ENCODE measurements around the gene MOSMO. TPM values are rescaled to one million over a fixed set of nuclear protein-coding genes. Genes with fewer than 3 reads are reported as not detected.
"Not testable (repeated sequence)": the region's sequence is repeated elsewhere in the genome, so short reads cannot be mapped to it uniquely, and the experiment has no call there.

The MOSMO gene
- total and polyA plus RNA-seq, 2 experiments from 2014 or later = 2.7 to 11.7 TPM

- Histone ChIP-seq H3K27me3 (replicated peaks; ENCODE audit: insufficient read depth) (no peaks in the 10 kb centered on the region), H3K79me2 (ENCODE audit: insufficient read depth) (peaks cover 88% of the 10 kb centered on the region), H2AFZ (no peak overlapping the region), H3K4me2 (ENCODE audit: unreplicated experiment) (no peak overlapping the region), H3K27ac (no peak overlapping the region), H3F3A (ENCODE audit: insufficient read depth) (peaks cover 32% of the 10 kb centered on the region), H3K9me3 (ENCODE audit: low read depth) (no peaks in the 10 kb centered on the region), H3K9ac (no peak overlapping the region), H3K36me3 (ENCODE audit: low read depth) (no peaks in the 10 kb centered on the region), H3K4me3 (no peak overlapping the region), H3K4me1 (ENCODE audit: insufficient read depth) (peaks cover 25% of the 10 kb centered on the region), H4K20me1 (ENCODE audit: insufficient read depth) (peaks cover 17% of the 10 kb centered on the region), H3K9me2 (ENCODE audit: insufficient read depth) (no peaks in the 10 kb centered on the region)
- 97 to 98% methylated on average over 5 of the region's 5 CpGs for WGBS, 2 experiments (ENCODE audit: low coverage in 1 of 2, low lambda C conversion rate in 2 of 2, missing lambda C conversion rate in 2 of 2)
- in situ Hi-C loops (cut with MboI) = no loop called here
- DNase-seq = no peak
- TF ChIP-seq EZH2phosphoT487 (IDR thresholded peaks at IDR 0.05; ENCODE audit: insufficient read depth, low read depth) = no peak
- TF ChIP-seq EZH2 (IDR thresholded peaks at IDR 0.05; ENCODE audit: insufficient read depth, poor library complexity, severe bottlenecking) = no peak
Measured at GRCh38 chr16:22022151-22022550, 14.2 kb downstream of the MOSMO start.

DNA sequence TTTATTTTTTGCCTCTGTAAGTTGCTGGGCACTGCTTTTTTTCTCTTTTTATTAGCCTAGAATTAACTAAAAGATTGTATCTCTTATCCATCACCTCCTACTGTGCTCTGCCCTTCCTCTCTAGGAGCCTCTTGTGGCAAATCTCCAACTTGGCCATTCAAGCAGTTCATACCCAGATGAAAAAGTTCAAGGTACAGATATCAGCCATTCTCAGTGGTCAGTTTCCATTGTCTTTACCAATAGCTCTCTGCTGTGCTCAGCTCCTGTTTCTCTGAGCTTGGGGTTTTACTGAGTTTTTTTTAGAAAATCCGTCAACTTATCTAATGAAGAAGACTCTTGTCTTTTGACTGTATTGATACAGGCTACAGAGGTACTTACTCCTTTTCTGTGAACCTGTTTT, 15.6 kb downstream of the MOSMO start:
- Histone ChIP-seq H3K79me2 (ENCODE audit: insufficient read depth) (peaks cover 88% of the 10 kb centered on the region), H3F3A (ENCODE audit: insufficient read depth) (peaks cover 37% of the 10 kb centered on the region), H3K9me3 (ENCODE audit: low read depth) (no peaks in the 10 kb centered on the region), H3K4me3 (no peak overlapping the region), H3K4me2 (ENCODE audit: unreplicated experiment) (no peak overlapping the region), H3K27ac (no peak overlapping the region), H3K9me2 (ENCODE audit: insufficient read depth) (no peaks in the 10 kb centered on the region), H3K9ac (no peak overlapping the region), H3K4me1 (ENCODE audit: insufficient read depth) (peaks cover 30% of the 10 kb centered on the region), H3K27me3 (replicated peaks; ENCODE audit: insufficient read depth) (no peaks in the 10 kb centered on the region), H2AFZ (no peak overlapping the region), H4K20me1 (ENCODE audit: insufficient read depth) (peaks cover 11% of the 10 kb centered on the region; the same call in 1 of the 2 replicates), H3K36me3 (ENCODE audit: low read depth) (no peaks in the 10 kb centered on the region)
- no peak for DNase-seq
- in situ Hi-C loops (cut with MboI) = no loop called here
- no peak for TF ChIP-seq EZH2 (IDR thresholded peaks at IDR 0.05; ENCODE audit: insufficient read depth, poor library complexity, severe bottlenecking)
- no peak for TF ChIP-seq EZH2phosphoT487 (IDR thresholded peaks at IDR 0.05; ENCODE audit: insufficient read depth, low read depth)
- WGBS, 2 experiments (ENCODE audit: low coverage in 1 of 2, low lambda C conversion rate in 2 of 2, missing lambda C conversion rate in 2 of 2) = 52% methylated on average over 1 of the region's 1 CpG

- Histone ChIP-seq H3K4me1 (ENCODE audit: insufficient read depth) (peaks cover 39% of the 10 kb centered on the region), H3F3A (ENCODE audit: insufficient read depth) (peaks cover 35% of the 10 kb centered on the region), H3K79me2 (ENCODE audit: insufficient read depth) (peaks cover 88% of the 10 kb centered on the region)
- DNase-seq; H3K9me3 ChIP-seq (ENCODE audit: low read depth); H4K20me1 ChIP-seq (ENCODE audit: insufficient read depth); H3K4me2 ChIP-seq (ENCODE audit: unreplicated experiment); H3K27me3 ChIP-seq (replicated peaks; ENCODE audit: insufficient read depth); H3K27ac ChIP-seq; H3K36me3 ChIP-seq (ENCODE audit: low read depth); H3K9ac ChIP-seq; H2AFZ ChIP-seq; H3K4me3 ChIP-seq; H3K9me2 ChIP-seq (ENCODE audit: insufficient read depth); in situ Hi-C loops (cut with MboI): not testable (repeated sequence)
- WGBS, 2 experiments (ENCODE audit: low coverage in 1 of 2, low lambda C conversion rate in 2 of 2, missing lambda C conversion rate in 2 of 2) = 98 to 99% methylated on average over 4 of the region's 4 CpGs
Measured at GRCh38 chr16:22024785-22025184, 16.9 kb downstream of the MOSMO start.

DNA sequence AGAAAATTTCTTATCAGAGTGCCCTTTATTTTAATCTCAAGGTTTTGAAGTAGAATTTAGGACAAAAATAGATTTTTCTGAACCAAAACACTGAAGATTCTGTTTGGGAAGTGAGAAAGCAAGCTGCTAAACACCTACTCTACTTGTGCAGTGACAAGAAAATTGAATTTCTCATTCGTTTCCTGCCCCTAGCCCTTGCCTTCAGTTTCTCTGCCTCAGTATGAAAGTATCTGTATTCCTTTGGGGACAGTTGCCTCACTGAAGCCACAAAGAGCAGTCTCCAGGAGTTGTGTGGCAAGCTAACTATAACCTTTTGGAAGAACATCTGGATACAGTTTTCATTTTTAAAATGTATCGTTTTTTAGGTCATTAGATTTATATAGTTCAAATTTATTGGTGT, 19.7 kb downstream of the MOSMO start:
- Histone ChIP-seq H3K4me1 (ENCODE audit: insufficient read depth) (peaks cover 39% of the 10 kb centered on the region), H3K4me2 (ENCODE audit: unreplicated experiment) (peak overlapping the region; percentile 60), H3F3A (ENCODE audit: insufficient read depth) (peaks cover 35% of the 10 kb centered on the region), H3K9me3 (ENCODE audit: low read depth) (no peaks in the 10 kb centered on the region), H3K27me3 (replicated peaks; ENCODE audit: insufficient read depth) (no peaks in the 10 kb centered on the region), H2AFZ (no peak overlapping the region), H3K27ac (peak overlapping the region; percentile 30; the same call in 1 of the 2 replicates), H3K79me2 (ENCODE audit: insufficient read depth) (peaks cover 88% of the 10 kb centered on the region), H3K9ac (no peak overlapping the region), H3K9me2 (ENCODE audit: insufficient read depth) (no peaks in the 10 kb centered on the region), H3K36me3 (ENCODE audit: low read depth) (no peaks in the 10 kb centered on the region), H3K4me3 (peak overlapping the region; percentile 35), H4K20me1 (ENCODE audit: insufficient read depth) (no peaks in the 10 kb centered on the region)
- TF ChIP-seq EZH2 (IDR thresholded peaks at IDR 0.05; ENCODE audit: insufficient read depth, poor library complexity, severe bottlenecking) = no peak
- no peak for TF ChIP-seq EZH2phosphoT487 (IDR thresholded peaks at IDR 0.05; ENCODE audit: insufficient read depth, low read depth)
- in situ Hi-C loops (cut with MboI) = no loop called here
- 10 to 15% methylated on average over 2 of the region's 2 CpGs for WGBS, 2 experiments (ENCODE audit: low coverage in 1 of 2, low lambda C conversion rate in 2 of 2, missing lambda C conversion rate in 2 of 2)
- peak; percentile 40 for DNase-seq

GRCh38 chr16:22029632-22030031, 21.7 kb downstream of the MOSMO start:
- in situ Hi-C loops (cut with MboI) = no loop called here
- TF ChIP-seq EZH2 (IDR thresholded peaks at IDR 0.05; ENCODE audit: insufficient read depth, poor library complexity, severe bottlenecking) (no peak), EZH2phosphoT487 (IDR thresholded peaks at IDR 0.05; ENCODE audit: insufficient read depth, low read depth) (no peak)
- Histone ChIP-seq H2AFZ (no peak overlapping the region), H3K9me2 (ENCODE audit: insufficient read depth) (no peaks in the 10 kb centered on the region), H3K79me2 (ENCODE audit: insufficient read depth) (peaks cover 88% of the 10 kb centered on the region), H3K4me2 (ENCODE audit: unreplicated experiment) (no peak overlapping the region), H3K36me3 (ENCODE audit: low read depth) (no peaks in the 10 kb centered on the region), H3K4me1 (ENCODE audit: insufficient read depth) (peaks cover 39% of the 10 kb centered on the region), H3K4me3 (no peak overlapping the region), H3K9ac (no peak overlapping the region), H3K27ac (no peak overlapping the region), H3F3A (ENCODE audit: insufficient read depth) (peaks cover 33% of the 10 kb centered on the region), H3K27me3 (replicated peaks; ENCODE audit: insufficient read depth) (no peaks in the 10 kb centered on the region), H3K9me3 (ENCODE audit: low read depth) (no peaks in the 10 kb centered on the region), H4K20me1 (ENCODE audit: insufficient read depth) (no peaks in the 10 kb centered on the region)
- 95 to 100% methylated on average over 4 of the region's 4 CpGs for WGBS, 2 experiments (ENCODE audit: low coverage in 1 of 2, low lambda C conversion rate in 2 of 2, missing lambda C conversion rate in 2 of 2)
- no peak for DNase-seq
